Upper lobe of left lung (tissue), 4 donors: ENCODE measurements around the gene SEMA5A.

Experiments used
- CTCF ChIP-seq, 6 experiments: fragments of 450-650 bp in 4 of 6; fragments of 200-600 bp in 2 of 6; sonication (generic) in 2 of 6; IDR thresholded peaks; one replicate each; pipeline ENCODE4 v1.5.1; 2016 to 2019; ENCODE audit warnings: antibody characterized with exemption in 6 of 6
- EP300 ChIP-seq, 4 donors: sonication (generic); formaldehyde crosslinking; IDR thresholded peaks; one replicate each; pipeline ENCODE4 v1.5.1; 2017; ENCODE audit warnings: antibody characterized with exemption in 4 of 4, control low read depth in 2 of 4
- POLR2A ChIP-seq, 4 donors: fragments of 450-650 bp; IDR thresholded peaks; one replicate each; pipeline ENCODE4 v1.5.1; 2016 to 2017; ENCODE audit warnings: antibody characterized with exemption in 4 of 4, mild to moderate bottlenecking in 2 of 4
- POLR2AphosphoS5 ChIP-seq, 2 donors: sonication (generic); formaldehyde crosslinking; IDR thresholded peaks; one replicate each; pipeline ENCODE4 v1.5.1; 2017; ENCODE audit warnings: antibody characterized with exemption in 2 of 2

GRCh38 chr5:9588254-9588653 is 42.4 kb upstream of the SEMA5A start:
- TF ChIP-seq POLR2AphosphoS5 (IDR thresholded peaks at IDR 0.05) (no peak), CTCF (IDR thresholded peaks at IDR 0.05) (no peak), POLR2A (IDR thresholded peaks at IDR 0.05) (no peak), EP300 (IDR thresholded peaks at IDR 0.05) (no peak)
